Activated CD4-positive, alpha-beta memory T cell treated with anti-CD3 and anti-CD28 coated beads, Interleukin-2, amount 10 ng/mL, durations not matched to agents 7 days and 5 days (primary cell): ENCODE measurements around the gene ALG9. TPM values are rescaled to one million over a fixed set of nuclear protein-coding genes. Genes with fewer than 3 reads are reported as not detected.

Experiments used
- CTCF ChIA-PET: fragments of 350-600 bp; sonication (Branson Sonifier 250); formaldehyde crosslinking; loops from one replicate; lab custom pipeline; 2021; ENCODE audit warnings: antibody characterized with exemption, inconsistent platforms; lab: Charles Lee
- POLR2A ChIA-PET: fragments of 350-600 bp; sonication (Branson Sonifier 250); formaldehyde crosslinking; loops from one replicate; lab custom pipeline; 2021; ENCODE audit warnings: antibody characterized with exemption; lab: Charles Lee
- DNase-seq: peaks from one replicate; pipeline ENCODE4 v3.0.0-alpha.2; 2020
- H3K27ac Mint-ChIP-seq: one replicate; pipeline ENCODE4 v1.8.0; 2021; ENCODE audit warnings: mild to moderate bottlenecking, mixed read lengths
- H3K27me3 Mint-ChIP-seq: one replicate; pipeline ENCODE4 v1.8.0; 2021; ENCODE audit warnings: mixed read lengths
- H3K36me3 Mint-ChIP-seq: one replicate; pipeline ENCODE4 v1.8.0; 2021; ENCODE audit warnings: low read depth, mixed read lengths
- H3K4me1 Mint-ChIP-seq: one replicate; pipeline ENCODE4 v1.8.0; 2021; ENCODE audit warnings: mixed read lengths
- H3K4me3 Mint-ChIP-seq: one replicate; pipeline ENCODE4 v1.8.0; 2021; ENCODE audit warnings: mild to moderate bottlenecking, mixed read lengths
- H3K9me3 Mint-ChIP-seq: one replicate; pipeline ENCODE4 v1.8.0; 2021; ENCODE audit warnings: mixed read lengths
- total RNA-seq, 2 experiments: library from RNA; stranded (reverse); gene quantifications; one replicate each; pipeline ENCODE4 v1.2.3, GENCODE V29; 2021

Gene ALG9
- total RNA-seq, 2 experiments from 2014 or later, result 24.8 to 25.0 TPM

GRCh38 chr11:111823629-111824028, 47.8 kb downstream of the ALG9 start:
- ChIA-PET POLR2A (no interaction called here), CTCF (interaction anchor here (1.2 kb wide), 1 partner anchor 18 kb away, joined by 3 read pairs; no protein-coding TSS in a partner anchor)
- no peak overlapping the region for H3K27ac Mint-ChIP-seq
- H3K4me1 Mint-ChIP-seq, result no peaks in the 10 kb centered on the region
- no peaks in the 10 kb centered on the region for H3K9me3 Mint-ChIP-seq
- no peak for DNase-seq
- no peak overlapping the region for H3K4me3 Mint-ChIP-seq
- no peaks in the 10 kb centered on the region for H3K27me3 Mint-ChIP-seq
- peaks cover 9% of the 10 kb centered on the region for H3K36me3 Mint-ChIP-seq

- no peak overlapping the region for H3K27ac Mint-ChIP-seq
- POLR2A ChIA-PET, result no interaction called here
- H3K4me1 Mint-ChIP-seq, result no peaks in the 10 kb centered on the region
- H3K4me3 Mint-ChIP-seq, result no peak overlapping the region
- H3K27me3 Mint-ChIP-seq, result no peaks in the 10 kb centered on the region
- DNase-seq, result no peak
- no peaks in the 10 kb centered on the region for H3K9me3 Mint-ChIP-seq
- CTCF ChIA-PET, result interaction anchor here (1.2 kb wide), 1 partner anchor 19 kb away, joined by 3 read pairs; no protein-coding TSS in a partner anchor
- H3K36me3 Mint-ChIP-seq, result peaks cover 9% of the 10 kb centered on the region
Observed at GRCh38 chr11:111823131-111823530, 48.2 kb downstream of the ALG9 start.

- Mint-ChIP-seq H3K9me3 (no peaks in the 10 kb centered on the region), H3K27ac (no peak overlapping the region), H3K27me3 (no peaks in the 10 kb centered on the region), H3K4me1 (no peaks in the 10 kb centered on the region), H3K36me3 (peaks cover 5% of the 10 kb centered on the region), H3K4me3 (no peak overlapping the region)
- ChIA-PET CTCF (no interaction called here), POLR2A (no interaction called here)
- DNase-seq, result no peak
Observed at GRCh38 chr11:111819829-111820237, 51.5 kb downstream of the ALG9 start.

- H3K36me3 Mint-ChIP-seq, result peaks cover 5% of the 10 kb centered on the region
- H3K27me3 Mint-ChIP-seq, result no peaks in the 10 kb centered on the region
- H3K9me3 Mint-ChIP-seq, result no peaks in the 10 kb centered on the region
- H3K27ac Mint-ChIP-seq, result no peak overlapping the region
- POLR2A ChIA-PET, result no interaction called here
- no peaks in the 10 kb centered on the region for H3K4me1 Mint-ChIP-seq
- CTCF ChIA-PET, result no interaction called here
- H3K4me3 Mint-ChIP-seq, result no peak overlapping the region
- DNase-seq, result no peak
Observed at GRCh38 chr11:111819161-111819828, 52.1 kb downstream of the ALG9 start.

- no peak for DNase-seq
- Mint-ChIP-seq H3K27me3 (no peaks in the 10 kb centered on the region), H3K27ac (no peak overlapping the region), H3K36me3 (peaks cover 5% of the 10 kb centered on the region), H3K4me3 (no peak overlapping the region), H3K9me3 (no peaks in the 10 kb centered on the region), H3K4me1 (no peaks in the 10 kb centered on the region)
- CTCF ChIA-PET, result interaction anchor here (1.2 kb wide), 2 partner anchors 26 to 38 kb away, joined by 3 to 5 read pairs; no protein-coding TSS in a partner anchor
- POLR2A ChIA-PET, result no interaction called here
Observed at GRCh38 chr11:111815489-111815888, 55.9 kb downstream of the ALG9 start.

- ChIA-PET CTCF (interaction anchor here (1.2 kb wide), 2 partner anchors 27 to 37 kb away, joined by 3 to 5 read pairs; no protein-coding TSS in a partner anchor), POLR2A (no interaction called here)
- DNase-seq, result no peak
- no peaks in the 10 kb centered on the region for H3K4me1 Mint-ChIP-seq
- no peak overlapping the region for H3K27ac Mint-ChIP-seq
- H3K9me3 Mint-ChIP-seq, result no peaks in the 10 kb centered on the region
- peaks cover 5% of the 10 kb centered on the region for H3K36me3 Mint-ChIP-seq
- no peaks in the 10 kb centered on the region for H3K27me3 Mint-ChIP-seq
- H3K4me3 Mint-ChIP-seq, result no peak overlapping the region
Observed at GRCh38 chr11:111814557-111815320, 56.6 kb downstream of the ALG9 start.

GRCh38 chr11:111814106-111814505, 57.3 kb downstream of the ALG9 start:
- H3K27ac Mint-ChIP-seq, result no peak overlapping the region
- H3K9me3 Mint-ChIP-seq, result no peaks in the 10 kb centered on the region
- H3K4me1 Mint-ChIP-seq, result no peaks in the 10 kb centered on the region
- peaks cover 5% of the 10 kb centered on the region for H3K36me3 Mint-ChIP-seq
- ChIA-PET CTCF (no interaction called here), POLR2A (no interaction called here)
- no peak overlapping the region for H3K4me3 Mint-ChIP-seq
- no peaks in the 10 kb centered on the region for H3K27me3 Mint-ChIP-seq
- DNase-seq, result no peak

- no peaks in the 10 kb centered on the region for H3K4me1 Mint-ChIP-seq
- DNase-seq, result no peak
- no peak overlapping the region for H3K27ac Mint-ChIP-seq
- H3K9me3 Mint-ChIP-seq, result no peaks in the 10 kb centered on the region
- POLR2A ChIA-PET, result no interaction called here
- no peaks in the 10 kb centered on the region for H3K27me3 Mint-ChIP-seq
- peaks cover 10% of the 10 kb centered on the region for H3K36me3 Mint-ChIP-seq
- H3K4me3 Mint-ChIP-seq, result no peak overlapping the region
- CTCF ChIA-PET, result no interaction called here
Observed at GRCh38 chr11:111812211-111812610, 59.2 kb downstream of the ALG9 start.

- H3K27me3 Mint-ChIP-seq, result no peaks in the 10 kb centered on the region
- DNase-seq, result no peak
- peaks cover 8% of the 10 kb centered on the region for H3K36me3 Mint-ChIP-seq
- ChIA-PET CTCF (no interaction called here), POLR2A (no interaction called here)
- no peak overlapping the region for H3K4me3 Mint-ChIP-seq
- no peaks in the 10 kb centered on the region for H3K9me3 Mint-ChIP-seq
- no peak overlapping the region for H3K27ac Mint-ChIP-seq
- no peaks in the 10 kb centered on the region for H3K4me1 Mint-ChIP-seq
Observed at GRCh38 chr11:111811445-111811844, 59.9 kb downstream of the ALG9 start.

GRCh38 chr11:111808834-111809233, 62.5 kb downstream of the ALG9 start:
- no peaks in the 10 kb centered on the region for H3K27me3 Mint-ChIP-seq
- no peaks in the 10 kb centered on the region for H3K9me3 Mint-ChIP-seq
- DNase-seq, result no peak
- POLR2A ChIA-PET, result no interaction called here
- no peaks in the 10 kb centered on the region for H3K4me1 Mint-ChIP-seq
- H3K27ac Mint-ChIP-seq, result no peak overlapping the region
- H3K36me3 Mint-ChIP-seq, result peaks cover 22% of the 10 kb centered on the region
- no peak overlapping the region for H3K4me3 Mint-ChIP-seq
- CTCF ChIA-PET, result no interaction called here

GRCh38 chr11:111808063-111808588, 63.3 kb downstream of the ALG9 start:
- no peak for DNase-seq
- H3K4me1 Mint-ChIP-seq, result peaks cover 2% of the 10 kb centered on the region
- H3K36me3 Mint-ChIP-seq, result peaks cover 22% of the 10 kb centered on the region
- H3K27me3 Mint-ChIP-seq, result no peaks in the 10 kb centered on the region
- H3K27ac Mint-ChIP-seq, result no peak overlapping the region
- POLR2A ChIA-PET, result no interaction called here
- CTCF ChIA-PET, result no interaction called here
- no peaks in the 10 kb centered on the region for H3K9me3 Mint-ChIP-seq
- H3K4me3 Mint-ChIP-seq, result no peak overlapping the region

- no peak overlapping the region for H3K27ac Mint-ChIP-seq
- no peak for DNase-seq
- CTCF ChIA-PET, result no interaction called here
- H3K27me3 Mint-ChIP-seq, result no peaks in the 10 kb centered on the region
- no peaks in the 10 kb centered on the region for H3K9me3 Mint-ChIP-seq
- H3K4me1 Mint-ChIP-seq, result peaks cover 2% of the 10 kb centered on the region
- H3K4me3 Mint-ChIP-seq, result no peak overlapping the region
- POLR2A ChIA-PET, result no interaction called here
- peaks cover 24% of the 10 kb centered on the region for H3K36me3 Mint-ChIP-seq
Observed at GRCh38 chr11:111807076-111807475, 64.3 kb downstream of the ALG9 start.

GRCh38 chr11:111801135-111801534, 70.2 kb downstream of the ALG9 start:
- H3K27ac Mint-ChIP-seq, result no peak overlapping the region
- H3K4me1 Mint-ChIP-seq, result peaks cover 9% of the 10 kb centered on the region
- DNase-seq, result no peak
- no peaks in the 10 kb centered on the region for H3K9me3 Mint-ChIP-seq
- no peak overlapping the region for H3K4me3 Mint-ChIP-seq
- ChIA-PET POLR2A (no interaction called here), CTCF (no interaction called here)
- no peaks in the 10 kb centered on the region for H3K27me3 Mint-ChIP-seq
- H3K36me3 Mint-ChIP-seq, result peaks cover 40% of the 10 kb centered on the region
